ENCODE results near the gene DTX2.
"Not testable (repeated sequence)": the region's sequence is repeated elsewhere in the genome, so short reads cannot be mapped to it uniquely, and the experiment has no call there.

DTX2 gene

GRCh38 chr7:76471556-76472221 lies 10.2 kb downstream of the DTX2 start:
- H3K9me3 ChIP-seq; H3K27me3 ChIP-seq; DNase-seq; H3K4me3 ChIP-seq (ENCODE audit: low read depth, low read length); H3K4me1 ChIP-seq; H3K36me3 ChIP-seq: not testable (repeated sequence)

GRCh38 chr7:76473097-76473496 lies 11.6 kb downstream of the DTX2 start:
- not testable (repeated sequence) for DNase-seq; H3K9me3 ChIP-seq; H3K4me1 ChIP-seq; H3K4me3 ChIP-seq (ENCODE audit: low read depth, low read length); H3K36me3 ChIP-seq; H3K27me3 ChIP-seq

- not testable (repeated sequence) for H3K4me3 ChIP-seq (ENCODE audit: low read depth, low read length); DNase-seq; H3K27me3 ChIP-seq
Measured at GRCh38 chr7:76476280-76476679, 14.8 kb downstream of the DTX2 start.

GRCh38 chr7:76476742-76477474 lies 15.4 kb downstream of the DTX2 start:
- DNase-seq; H3K4me3 ChIP-seq (ENCODE audit: low read depth, low read length); H3K9me3 ChIP-seq; H3K36me3 ChIP-seq; H3K4me1 ChIP-seq; H3K27me3 ChIP-seq: not testable (repeated sequence)

More at GRCh38 chr7:76476280-76476679, 14.8 kb downstream of the DTX2 start:
- not testable (repeated sequence) for H3K36me3 ChIP-seq, H3K9me3 ChIP-seq, H3K4me1 ChIP-seq

- not testable (repeated sequence) for H3K36me3 ChIP-seq; H3K27me3 ChIP-seq; H3K4me3 ChIP-seq (ENCODE audit: low read depth, low read length); H3K4me1 ChIP-seq; H3K9me3 ChIP-seq; DNase-seq
Measured at GRCh38 chr7:76479628-76480027, 18.1 kb downstream of the DTX2 start.

- H3K4me1 ChIP-seq; H3K4me3 ChIP-seq (ENCODE audit: low read depth, low read length); H3K27me3 ChIP-seq; H3K9me3 ChIP-seq; H3K36me3 ChIP-seq; DNase-seq: not testable (repeated sequence)
Measured at GRCh38 chr7:76480403-76481253, 19.1 kb downstream of the DTX2 start.

GRCh38 chr7:76482660-76483059 lies 21.2 kb downstream of the DTX2 start:
- H3K4me1 ChIP-seq; H3K9me3 ChIP-seq; H3K4me3 ChIP-seq (ENCODE audit: low read depth, low read length); H3K36me3 ChIP-seq; DNase-seq; H3K27me3 ChIP-seq: not testable (repeated sequence)

GRCh38 chr7:76483081-76483480 lies 21.6 kb downstream of the DTX2 start:
- DNase-seq; H3K36me3 ChIP-seq; H3K27me3 ChIP-seq; H3K4me3 ChIP-seq (ENCODE audit: low read depth, low read length); H3K9me3 ChIP-seq; H3K4me1 ChIP-seq: not testable (repeated sequence)

- H3K9me3 ChIP-seq; H3K27me3 ChIP-seq; H3K4me1 ChIP-seq; H3K36me3 ChIP-seq; H3K4me3 ChIP-seq (ENCODE audit: low read depth, low read length); DNase-seq: not testable (repeated sequence)
Measured at GRCh38 chr7:76484456-76484855, 22.9 kb downstream of the DTX2 start.

- not testable (repeated sequence) for DNase-seq; H3K4me3 ChIP-seq (ENCODE audit: low read depth, low read length); H3K27me3 ChIP-seq; H3K36me3 ChIP-seq; H3K9me3 ChIP-seq; H3K4me1 ChIP-seq
Measured at GRCh38 chr7:76485822-76486610, 24.5 kb downstream of the DTX2 start.

- not testable (repeated sequence) for DNase-seq, H3K36me3 ChIP-seq, H3K27me3 ChIP-seq
Measured at GRCh38 chr7:76486618-76487017, 25.1 kb downstream of the DTX2 start.

GRCh38 chr7:76487969-76488368 lies 26.5 kb downstream of the DTX2 start:
- DNase-seq; H3K36me3 ChIP-seq; H3K9me3 ChIP-seq; H3K4me1 ChIP-seq; H3K27me3 ChIP-seq; H3K4me3 ChIP-seq (ENCODE audit: low read depth, low read length): not testable (repeated sequence)

More at GRCh38 chr7:76486618-76487017, 25.1 kb downstream of the DTX2 start:
- H3K9me3 ChIP-seq; H3K4me3 ChIP-seq (ENCODE audit: low read depth, low read length); H3K4me1 ChIP-seq: not testable (repeated sequence)

- not testable (repeated sequence) for H3K4me1 ChIP-seq; DNase-seq; H3K4me3 ChIP-seq (ENCODE audit: low read depth, low read length); H3K36me3 ChIP-seq; H3K27me3 ChIP-seq; H3K9me3 ChIP-seq
Measured at GRCh38 chr7:76492139-76492538, 30.6 kb downstream of the DTX2 start.

- DNase-seq; H3K4me3 ChIP-seq (ENCODE audit: low read depth, low read length); H3K4me1 ChIP-seq; H3K36me3 ChIP-seq; H3K9me3 ChIP-seq; H3K27me3 ChIP-seq: not testable (repeated sequence)
Measured at GRCh38 chr7:76495717-76496116, 34.2 kb downstream of the DTX2 start.

GRCh38 chr7:76497918-76498582 lies 36.5 kb downstream of the DTX2 start:
- not testable (repeated sequence) for DNase-seq; H3K36me3 ChIP-seq; H3K4me3 ChIP-seq (ENCODE audit: low read depth, low read length); H3K9me3 ChIP-seq; H3K27me3 ChIP-seq; H3K4me1 ChIP-seq
